ENCODE measurements around the gene ARHGAP6.

ARHGAP6 gene

DNA sequence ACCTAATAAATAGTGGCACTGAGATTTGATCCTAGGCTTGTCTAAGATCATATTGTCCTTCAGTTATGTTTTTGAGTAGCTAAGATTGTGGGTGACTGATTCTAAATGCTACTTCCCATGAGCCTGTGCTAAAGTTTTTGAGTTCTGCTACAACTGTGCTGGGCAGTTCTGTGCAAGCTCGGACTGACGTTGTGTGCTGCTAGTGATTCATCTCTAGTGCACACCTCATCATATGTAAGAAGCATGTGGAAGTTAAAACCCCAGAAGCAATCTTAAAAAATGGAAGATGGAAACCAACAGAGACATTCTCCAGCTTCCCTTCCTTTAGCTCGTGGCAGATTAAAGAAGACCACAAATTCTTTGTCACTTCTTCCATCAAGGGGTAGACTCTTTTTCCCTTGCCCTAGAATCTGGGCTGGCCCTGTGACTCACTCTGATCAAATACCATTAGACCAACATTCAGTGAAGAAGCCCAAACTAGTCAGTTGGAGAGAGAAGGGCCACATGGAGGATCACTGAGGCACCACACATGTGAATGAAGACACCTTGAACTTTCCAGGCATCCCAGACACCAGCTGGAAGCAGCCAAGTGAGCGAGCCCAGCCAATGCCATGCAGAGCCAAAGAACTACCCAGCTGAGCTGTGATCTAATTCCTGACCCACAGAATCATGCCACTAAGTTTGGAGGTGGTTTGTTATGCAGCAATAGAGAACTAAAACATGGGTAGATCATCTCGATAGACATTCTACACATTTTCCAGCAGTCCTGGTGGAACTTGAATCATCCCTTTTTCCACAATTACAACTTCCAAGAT is 16.8 kb downstream of the ARHGAP6 start:
- Histone ChIP-seq H3K27me3 (peaks cover 92 to 99% (median 98%) of the 10 kb centered on the region in 11 experiments), H3K9ac (no peak overlapping the region)

DNA sequence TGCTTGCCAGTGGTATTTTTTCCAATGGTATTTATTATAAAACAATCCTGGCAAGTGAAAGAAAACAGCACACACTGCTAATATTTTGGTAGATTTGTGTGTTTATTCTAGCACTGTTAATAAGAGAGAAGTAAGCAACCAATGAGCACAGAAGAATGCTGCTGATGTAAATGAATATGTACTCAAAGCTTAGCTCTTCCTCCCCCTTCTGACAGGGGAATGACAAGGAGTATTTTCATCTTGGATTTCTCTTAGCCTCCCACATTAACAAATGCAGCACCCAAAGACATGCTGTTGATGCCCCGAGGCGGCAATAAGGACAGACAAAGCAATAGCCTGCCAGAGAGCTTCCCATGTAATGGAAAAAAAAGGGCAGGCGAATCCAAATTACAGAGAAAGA is 18.6 kb downstream of the ARHGAP6 start:
- TF ChIP-seq Cebpa-rat (IDR thresholded peaks at IDR 0.05), result no peak
- no peaks in the 10 kb centered on the region for H4K20me1 ChIP-seq
- no peak overlapping the region for H3K27ac ChIP-seq
- no peak overlapping the region for H3K4me3 ChIP-seq
- H3K27me3 ChIP-seq, result peaks cover 89 to 99% (median 97%) of the 10 kb centered on the region in 11 experiments
- H3K9ac ChIP-seq, result no peak overlapping the region
- no peak overlapping the region for H3K4me2 ChIP-seq
- H3K36me3 ChIP-seq, result no peaks in the 10 kb centered on the region
- 0 out of 22 replicates have a peak, but pooled peaks cover 0 to 9% (median 0%) of the 10 kb centered on the region in 11 experiments for H3K9me3 ChIP-seq (replicated peaks in 1 of 11)
- H3K4me1 ChIP-seq, result no peaks in the 10 kb centered on the region

More for the DNA sequence above, 16.8 kb downstream of the ARHGAP6 start:
- Histone ChIP-seq H3K4me1 (no peaks in the 10 kb centered on the region), H4K20me1 (no peaks in the 10 kb centered on the region), H3K4me2 (no peak overlapping the region), H3K27ac (no peak overlapping the region), H3K4me3 (no peak overlapping the region), H3K9me3 (replicated peaks in 1 of 11) (0 out of 22 replicates have a peak, but pooled peaks cover 0 to 6% (median 0%) of the 10 kb centered on the region in 11 experiments), H3K36me3 (no peaks in the 10 kb centered on the region)
- no peak for TF ChIP-seq Cebpa-rat (IDR thresholded peaks at IDR 0.05)

- peaks cover 89 to 100% (median 98%) of the 10 kb centered on the region in 11 experiments for H3K27me3 ChIP-seq
- no peak overlapping the region for H3K4me2 ChIP-seq
- no peak overlapping the region for H3K27ac ChIP-seq
- no peak for TF ChIP-seq Cebpa-rat (IDR thresholded peaks at IDR 0.05)
- H3K4me1 ChIP-seq, result no peaks in the 10 kb centered on the region
- H3K36me3 ChIP-seq, result no peaks in the 10 kb centered on the region
- no peaks in the 10 kb centered on the region for H4K20me1 ChIP-seq
- H3K4me3 ChIP-seq, result no peak overlapping the region
- H3K9ac ChIP-seq, result no peak overlapping the region
- H3K9me3 ChIP-seq (replicated peaks in 1 of 11), result 0 out of 22 replicates have a peak, but pooled peaks cover 0 to 9% (median 0%) of the 10 kb centered on the region in 11 experiments
Measured at GRCh38 chrX:11641349-11642065, 24.2 kb downstream of the ARHGAP6 start.

DNA sequence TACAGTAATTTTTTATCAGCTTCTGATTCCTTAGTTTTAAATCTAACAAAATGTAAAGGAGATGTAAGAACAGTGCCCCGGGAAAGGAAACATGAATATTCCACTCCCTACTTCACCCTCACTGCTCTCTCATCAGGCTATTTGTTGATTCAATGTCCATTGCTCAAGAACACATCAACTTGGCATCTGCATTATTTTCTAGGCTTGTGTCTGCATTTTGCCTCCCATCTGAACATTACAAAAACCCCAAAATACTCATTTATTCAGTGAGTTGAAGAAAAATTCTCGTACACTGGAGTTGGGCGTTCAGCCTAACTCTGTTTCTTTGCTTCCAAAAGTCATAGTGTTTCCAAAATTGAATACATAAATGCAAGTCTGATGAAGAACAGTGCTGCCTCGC is 25.6 kb downstream of the ARHGAP6 start:
- H3K27me3 ChIP-seq, result peaks cover 88 to 100% (median 97%) of the 10 kb centered on the region in 11 experiments
- no peak overlapping the region for H3K4me2 ChIP-seq
- TF ChIP-seq Cebpa-rat (IDR thresholded peaks at IDR 0.05), result no peak

GRCh38 chrX:11632732-11633131 is 33.0 kb downstream of the ARHGAP6 start:
- Histone ChIP-seq H3K36me3 (no peaks in the 10 kb centered on the region), H3K27me3 (peaks cover 89 to 100% (median 96%) of the 10 kb centered on the region in 11 experiments), H3K4me2 (no peak overlapping the region), H3K27ac (no peak overlapping the region), H4K20me1 (no peaks in the 10 kb centered on the region), H3K9ac (no peak overlapping the region), H3K9me3 (replicated peaks in 1 of 11) (peaks cover 0 to 5% (median 0%) of the 10 kb centered on the region in 11 experiments; a peak in 2 of 22 replicates), H3K4me3 (no peak overlapping the region), H3K4me1 (peaks cover 0 to 5% (median 0%) of the 10 kb centered on the region in 10 experiments; a peak in 2 of 20 replicates)
- TF ChIP-seq Cebpa-rat (IDR thresholded peaks at IDR 0.05), result no peak

More for the DNA sequence above, 25.6 kb downstream of the ARHGAP6 start:
- no peak overlapping the region for H3K9ac ChIP-seq
- H3K4me1 ChIP-seq, result no peaks in the 10 kb centered on the region
- no peaks in the 10 kb centered on the region for H3K36me3 ChIP-seq
- 0 out of 22 replicates have a peak, but pooled peaks cover 0 to 9% (median 0%) of the 10 kb centered on the region in 11 experiments for H3K9me3 ChIP-seq (replicated peaks in 1 of 11)
- no peak overlapping the region for H3K27ac ChIP-seq
- no peak overlapping the region for H3K4me3 ChIP-seq
- H4K20me1 ChIP-seq, result no peaks in the 10 kb centered on the region

GRCh38 chrX:11629593-11630211 is 36.0 kb downstream of the ARHGAP6 start:
- Histone ChIP-seq H3K27ac (no peak overlapping the region), H3K4me2 (no peak overlapping the region), H3K9ac (no peak overlapping the region), H3K27me3 (peaks cover 64 to 86% (median 74%) of the 10 kb centered on the region in 11 experiments), H3K4me3 (no peak overlapping the region), H3K36me3 (no peaks in the 10 kb centered on the region), H3K9me3 (replicated peaks in 1 of 11) (peaks cover 16 to 31% (median 19%) of the 10 kb centered on the region in 11 experiments), H4K20me1 (no peaks in the 10 kb centered on the region), H3K4me1 (peaks cover 0 to 5% (median 0%) of the 10 kb centered on the region in 10 experiments; a peak in 2 of 20 replicates)
- TF ChIP-seq Cebpa-rat (IDR thresholded peaks at IDR 0.05), result no peak

- Histone ChIP-seq H3K4me2 (peak overlapping the region in 1 of 11 experiments; percentile 3; a peak in 1 of 22 replicates), H4K20me1 (no peaks in the 10 kb centered on the region), H3K9ac (no peak overlapping the region), H3K27me3 (peaks cover 61 to 86% (median 74%) of the 10 kb centered on the region in 11 experiments), H3K36me3 (no peaks in the 10 kb centered on the region), H3K9me3 (replicated peaks in 1 of 11) (peaks cover 25 to 44% (median 31%) of the 10 kb centered on the region in 11 experiments), H3K4me3 (no peak overlapping the region), H3K27ac (no peak overlapping the region), H3K4me1 (peaks cover 0 to 5% (median 0%) of the 10 kb centered on the region in 10 experiments; a peak in 2 of 20 replicates)
- no peak for TF ChIP-seq Cebpa-rat (IDR thresholded peaks at IDR 0.05)
Measured at GRCh38 chrX:11628399-11628798, 37.3 kb downstream of the ARHGAP6 start.

- no peaks in the 10 kb centered on the region for H3K36me3 ChIP-seq
- H3K4me3 ChIP-seq, result no peak overlapping the region
- H3K4me2 ChIP-seq, result no peak overlapping the region
- H3K9ac ChIP-seq, result no peak overlapping the region
- TF ChIP-seq Cebpa-rat (IDR thresholded peaks at IDR 0.05), result no peak
- peaks cover 49 to 85% (median 72%) of the 10 kb centered on the region in 11 experiments for H3K27me3 ChIP-seq
- peaks cover 25 to 47% (median 33%) of the 10 kb centered on the region in 11 experiments for H3K9me3 ChIP-seq (replicated peaks in 1 of 11)
- H3K27ac ChIP-seq, result no peak overlapping the region
- no peaks in the 10 kb centered on the region for H4K20me1 ChIP-seq
- peaks cover 0 to 5% (median 0%) of the 10 kb centered on the region in 10 experiments; a peak in 2 of 20 replicates for H3K4me1 ChIP-seq
Measured at GRCh38 chrX:11626351-11626750, 39.4 kb downstream of the ARHGAP6 start.
